Measurements from ENCODE around the gene TRAPPC14.
"Not testable (repeated sequence)": the region's sequence is repeated elsewhere in the genome, so short reads cannot be mapped to it uniquely, and the experiment has no call there.

The TRAPPC14 gene

DNA sequence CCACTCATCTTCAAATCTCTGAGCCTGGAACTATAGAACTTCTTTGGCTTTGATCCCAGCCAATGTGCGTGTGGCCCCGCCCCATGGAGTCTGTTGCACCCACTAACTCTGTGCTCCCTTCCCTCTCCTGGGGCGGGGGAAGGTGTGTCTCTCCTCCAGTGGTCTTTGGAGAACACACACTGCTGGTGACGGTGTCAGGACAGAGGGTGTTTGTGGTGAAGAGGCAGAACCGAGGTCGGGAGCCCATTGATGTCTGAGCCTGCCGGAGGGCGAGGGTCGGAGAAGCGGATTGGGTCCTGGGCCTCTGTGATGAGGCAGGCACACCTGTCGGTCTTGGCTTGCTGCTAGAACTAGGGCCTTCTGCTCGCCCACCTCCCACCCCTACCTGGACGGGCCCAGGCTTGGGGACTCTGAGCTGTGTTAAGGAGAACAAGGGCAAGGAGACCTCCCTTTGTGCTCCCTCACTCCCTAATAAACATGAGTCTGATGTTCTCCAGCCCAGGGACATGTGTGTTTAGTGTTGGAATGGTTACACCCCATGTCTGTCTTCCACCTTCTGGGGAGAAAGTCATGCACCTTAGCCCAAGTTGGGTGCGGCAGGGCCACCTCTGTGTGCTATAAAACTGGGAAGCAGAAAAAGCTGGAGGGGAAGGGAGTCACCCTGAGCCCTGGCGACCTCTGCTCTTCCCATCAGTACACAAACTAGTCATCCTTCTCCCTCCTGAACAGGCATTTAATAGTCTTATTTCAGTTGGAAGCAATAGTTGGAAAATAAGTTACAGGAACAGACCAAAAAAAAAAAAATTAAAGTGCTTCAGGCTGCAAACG, 4.6 kb downstream of the TRAPPC14 start:
- DNase-seq (ENCODE audit: low spot score) = peak; percentile 18

DNA sequence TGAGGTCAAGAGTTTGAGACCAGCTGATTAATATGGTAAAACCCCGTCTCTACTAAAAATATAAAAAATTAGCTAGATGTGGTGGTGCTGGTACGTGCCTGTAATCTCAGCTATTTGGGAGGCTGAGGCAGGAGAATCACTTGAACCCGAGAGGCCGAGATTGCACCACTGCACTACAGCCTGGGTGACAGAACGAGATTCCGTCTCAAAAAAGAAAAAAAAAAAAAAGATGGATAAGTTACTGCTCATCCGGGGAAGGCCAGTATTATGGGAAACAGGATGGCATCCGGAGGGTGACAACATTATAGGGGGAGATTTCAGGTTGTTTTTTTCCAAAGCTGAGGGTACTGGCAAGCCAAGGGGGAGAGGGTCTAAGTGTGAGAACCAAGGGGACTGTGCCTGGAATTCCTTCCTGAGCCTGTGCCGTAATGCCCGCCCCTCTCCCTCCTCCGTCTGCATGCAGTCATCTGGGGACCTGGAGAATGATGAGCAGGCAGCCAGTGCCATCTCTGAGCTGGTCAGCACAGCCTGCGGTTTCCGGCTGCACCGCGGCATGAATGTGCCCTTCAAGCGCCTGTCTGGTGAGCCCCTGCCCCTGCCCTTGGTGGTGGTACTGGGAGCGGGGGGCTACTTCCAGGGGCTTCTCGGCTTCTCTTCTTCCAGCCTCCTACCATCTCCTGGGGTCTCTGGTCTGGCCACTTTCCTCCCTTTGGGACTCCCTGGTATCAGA, 5.4 kb downstream of the TRAPPC14 start:
- DNase-seq (ENCODE audit: low spot score) = no peak

DNA sequence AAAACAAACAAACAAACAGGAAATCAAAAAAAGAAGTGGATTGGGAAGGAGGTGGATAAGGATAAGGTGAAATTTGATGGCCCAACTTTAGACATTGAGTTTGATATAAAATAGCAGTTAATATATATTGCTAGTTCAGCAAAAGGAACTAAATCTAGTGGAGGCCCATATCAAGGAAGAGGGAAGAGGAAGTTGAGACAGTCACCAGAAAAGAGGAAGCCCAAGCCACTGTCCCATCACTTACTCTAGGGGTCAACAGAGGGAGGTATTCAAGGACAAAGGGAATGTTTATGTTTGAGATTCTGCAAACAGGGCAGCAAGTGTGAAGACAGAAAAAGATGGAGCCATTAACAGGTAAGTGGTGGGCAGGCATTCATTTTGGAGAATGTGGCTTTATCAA, 6.1 kb downstream of the TRAPPC14 start:
- DNase-seq (ENCODE audit: low spot score) = no peak

DNA sequence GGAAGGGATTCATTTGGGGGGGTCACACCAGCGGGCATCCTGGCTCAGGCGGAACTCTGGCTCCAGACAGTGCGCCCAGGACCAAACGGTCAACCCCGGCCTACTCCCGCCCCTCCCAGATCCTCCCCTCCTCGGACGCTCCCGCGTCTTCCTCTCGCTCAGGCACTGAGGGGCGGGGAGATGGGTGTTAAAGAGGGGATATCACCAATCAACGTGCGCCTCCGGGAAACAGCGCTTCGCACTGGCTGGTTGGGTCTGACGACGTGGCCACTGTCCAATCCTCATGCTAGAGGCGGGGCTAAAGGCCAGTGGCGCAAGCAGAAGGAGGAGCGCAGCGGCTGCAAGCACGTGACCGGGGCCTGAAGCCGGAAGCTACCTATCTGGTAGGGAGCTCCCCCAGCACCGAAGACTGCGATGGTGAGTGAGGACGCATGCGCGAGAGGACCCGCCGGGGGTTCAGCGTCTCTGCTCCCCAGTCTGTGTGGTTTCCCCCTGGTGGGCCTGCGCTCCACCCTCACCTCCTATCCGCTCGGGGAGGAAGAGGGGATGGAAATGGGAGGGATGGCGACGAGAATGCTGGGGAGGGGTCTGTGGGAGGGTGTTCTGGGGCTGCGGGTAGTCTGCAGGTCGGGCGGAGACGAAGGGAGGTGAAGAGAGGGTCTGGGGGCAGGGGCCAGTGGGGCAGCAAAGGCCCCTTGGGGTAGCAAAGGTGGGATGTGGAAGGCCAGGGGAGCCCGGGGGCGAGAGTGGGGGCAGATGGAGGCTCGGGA, 9.8 kb downstream of the TRAPPC14 start, which contains the start of gene LAMTOR4:
Gene LAMTOR4, plus strand, starts transcription at position 360 of the 770 bp plus-strand sequence. Its CDS starts 55 bp downstream, at position 415.
- peak; percentile 97 for DNase-seq (ENCODE audit: low spot score)

DNA sequence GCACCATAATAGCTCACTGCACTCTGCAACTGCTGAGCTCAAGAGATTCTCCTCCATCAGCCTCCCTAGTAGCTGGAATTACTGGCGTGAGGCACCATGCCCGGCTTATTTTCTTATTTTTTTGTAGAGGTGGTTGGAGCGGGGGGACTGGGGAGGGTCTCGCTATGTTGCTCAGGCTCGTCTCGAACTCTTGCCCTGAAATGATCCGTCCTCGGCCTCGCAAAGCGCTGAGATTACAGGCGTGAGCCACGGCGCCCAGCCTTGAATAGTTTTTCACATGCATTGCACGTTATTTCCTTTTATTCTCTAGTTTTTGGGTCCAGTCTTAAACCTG, 10.3 kb downstream of the TRAPPC14 start:
- no peak for DNase-seq (ENCODE audit: low spot score)

DNA sequence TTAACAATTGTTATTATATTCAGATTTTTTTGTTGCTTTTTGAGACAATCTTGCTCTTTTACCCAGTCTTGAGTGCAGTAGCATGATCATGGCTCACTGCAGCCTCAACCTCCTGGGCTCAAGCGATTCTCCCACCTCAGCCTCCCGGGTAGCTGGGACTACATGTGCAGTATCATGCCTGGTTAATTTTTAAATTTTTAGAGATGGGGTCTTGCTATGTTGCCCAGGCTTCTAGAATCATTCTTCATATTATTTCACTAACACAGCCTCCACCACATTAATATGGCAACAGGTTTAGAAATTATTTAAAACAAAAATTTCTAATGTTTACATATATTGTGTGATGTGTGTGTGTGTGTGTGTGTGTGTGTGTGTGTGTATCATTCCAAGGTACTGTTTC, 11.2 kb downstream of the TRAPPC14 start:
- DNase-seq (ENCODE audit: low spot score) = no peak

DNA sequence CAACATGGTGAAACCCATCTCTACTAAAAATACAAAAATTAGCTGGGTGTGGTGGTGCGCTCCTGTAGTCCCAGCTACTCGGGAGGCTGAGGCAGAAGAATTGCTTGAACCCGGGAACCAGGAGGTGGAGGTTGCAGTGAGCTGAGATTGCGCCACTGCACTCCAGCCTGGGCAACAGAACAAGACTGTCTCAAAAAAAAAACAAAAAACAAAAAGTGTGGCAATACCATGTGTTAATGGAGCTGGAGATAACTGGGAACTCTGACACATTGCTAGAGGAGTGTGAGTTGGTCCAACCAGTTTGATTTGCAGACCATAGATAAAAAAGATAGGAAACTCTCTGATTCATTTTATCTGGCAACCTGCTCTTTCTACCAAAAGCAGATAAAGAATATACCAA, 12.2 kb downstream of the TRAPPC14 start:
- DNase-seq (ENCODE audit: low spot score) = not testable (repeated sequence)

DNA sequence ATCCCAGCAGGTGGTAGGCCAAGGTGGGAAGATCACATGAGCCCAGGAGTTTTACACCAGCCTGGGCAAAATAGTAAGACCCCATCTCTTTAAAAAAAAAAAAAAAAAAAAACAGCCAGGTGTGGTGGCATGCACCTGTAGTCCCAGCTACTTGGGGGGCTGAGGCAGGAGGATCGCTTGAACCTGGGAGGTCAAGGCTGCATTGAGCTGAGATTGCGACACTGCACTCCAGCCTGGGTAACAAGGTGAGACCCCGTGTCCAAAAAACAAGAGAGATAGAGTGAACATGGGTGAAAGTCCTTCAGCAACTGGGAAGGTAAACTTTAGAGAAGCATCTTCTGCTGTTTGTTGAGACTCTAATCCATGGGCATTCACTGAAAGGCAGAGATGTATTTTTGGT, 16.1 kb downstream of the TRAPPC14 start:
- no peak for DNase-seq (ENCODE audit: low spot score)

DNA sequence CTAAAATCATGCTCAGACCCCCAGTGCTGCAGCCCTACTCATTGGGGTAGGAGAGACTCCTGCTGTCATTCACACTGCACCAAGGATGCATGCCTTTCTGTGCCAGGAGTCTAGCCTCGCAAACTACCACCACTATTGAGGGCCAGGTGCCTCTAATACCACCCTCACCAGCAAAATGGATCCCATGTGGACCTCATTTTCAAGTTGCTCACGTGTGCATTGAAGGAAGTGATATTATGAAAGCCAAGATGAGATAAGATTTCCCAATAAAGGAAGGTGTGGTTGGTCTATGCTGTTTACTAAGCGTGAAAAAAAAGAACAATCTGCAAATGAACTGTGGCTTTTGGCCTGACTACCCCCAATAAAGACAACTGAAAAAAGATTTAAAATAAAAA, 17.0 kb downstream of the TRAPPC14 start:
- DNase-seq (ENCODE audit: low spot score) = no peak

DNA sequence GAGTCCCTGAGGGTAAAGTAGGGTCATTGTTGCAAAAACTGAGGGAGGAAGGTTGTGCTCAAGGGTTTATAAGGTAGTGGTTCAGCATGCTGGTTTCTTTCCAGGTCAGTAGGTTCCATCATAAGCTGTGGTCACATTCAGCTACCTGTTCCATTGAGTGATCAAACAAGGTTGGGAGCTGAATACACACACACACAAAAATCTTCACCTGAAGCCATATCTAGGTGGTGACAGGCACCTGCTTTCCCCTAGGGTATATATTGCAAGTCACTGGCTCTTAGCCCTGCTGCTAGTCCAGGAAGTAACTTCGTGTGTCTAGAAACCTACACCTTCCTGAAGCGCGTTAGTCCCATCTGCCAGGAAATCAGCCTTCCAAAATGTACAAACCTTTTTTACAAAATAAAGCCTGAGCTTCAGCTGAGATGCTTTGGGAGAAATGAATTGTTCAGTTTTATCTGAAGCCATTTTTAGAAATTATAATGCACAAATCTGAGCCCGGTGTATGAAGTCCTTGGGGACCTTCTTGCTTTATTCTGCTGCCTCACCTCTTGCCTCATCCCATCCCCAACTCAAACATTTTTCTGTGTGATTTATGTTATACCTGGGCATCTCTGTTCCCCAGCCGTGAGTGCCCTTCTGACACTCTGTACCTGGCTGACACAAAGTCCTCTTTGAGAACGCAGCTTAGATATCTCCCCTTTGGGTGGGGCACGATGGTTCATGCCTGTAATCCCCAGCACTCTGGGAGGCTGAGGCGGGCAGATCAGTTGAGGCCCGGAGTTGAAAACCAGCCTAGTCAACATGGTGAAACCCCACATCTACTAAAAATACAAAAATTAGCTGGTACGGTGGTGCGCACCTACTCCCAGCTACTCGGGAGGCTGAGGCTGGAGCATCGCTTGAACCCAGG, 20.4 kb downstream of the TRAPPC14 start:
- DNase-seq (ENCODE audit: low spot score) = no peak

DNA sequence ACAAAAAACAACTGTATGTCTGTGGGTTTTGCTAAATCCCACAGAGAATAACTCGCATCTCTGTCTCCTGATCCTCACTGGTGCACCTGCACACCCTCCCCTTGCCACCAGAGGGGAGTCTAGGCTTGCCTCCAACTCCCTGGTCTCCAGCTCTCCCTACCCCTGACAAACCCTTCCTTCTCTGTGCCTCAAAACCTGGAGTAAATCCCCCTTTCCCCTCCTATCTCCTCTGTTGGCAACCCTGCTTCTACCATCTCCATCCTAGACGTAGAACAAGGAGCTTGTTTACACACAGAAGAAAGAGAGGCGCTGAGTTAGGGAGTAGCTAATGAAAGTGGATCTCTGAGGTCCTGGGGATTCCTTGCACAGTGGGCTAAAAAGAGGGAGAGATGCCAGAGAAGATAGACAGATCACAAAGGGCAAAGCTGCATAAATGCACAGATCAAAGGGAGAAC, 25.8 kb downstream of the TRAPPC14 start:
- peak; percentile 86 for DNase-seq (ENCODE audit: low spot score)

DNA sequence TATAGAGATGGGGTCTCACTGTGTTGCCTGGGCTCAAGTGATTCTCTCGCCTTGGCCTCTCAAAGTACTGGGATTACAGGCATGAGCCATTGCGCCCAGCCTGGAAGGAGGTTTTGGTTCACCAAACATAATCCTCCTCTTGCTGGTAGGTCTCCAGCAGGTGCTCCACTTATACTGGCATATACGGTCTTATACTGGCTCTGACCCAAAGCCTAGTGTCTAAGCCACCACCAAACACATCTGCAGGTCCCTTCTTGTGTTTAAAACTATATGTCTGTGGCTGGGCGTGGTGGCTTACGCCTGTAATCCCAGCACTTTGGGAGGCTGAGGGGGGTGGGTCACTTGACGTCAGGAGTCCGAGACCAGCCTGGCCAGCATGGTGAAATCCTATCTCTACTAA, 26.4 kb downstream of the TRAPPC14 start:
- no peak for DNase-seq (ENCODE audit: low spot score)

DNA sequence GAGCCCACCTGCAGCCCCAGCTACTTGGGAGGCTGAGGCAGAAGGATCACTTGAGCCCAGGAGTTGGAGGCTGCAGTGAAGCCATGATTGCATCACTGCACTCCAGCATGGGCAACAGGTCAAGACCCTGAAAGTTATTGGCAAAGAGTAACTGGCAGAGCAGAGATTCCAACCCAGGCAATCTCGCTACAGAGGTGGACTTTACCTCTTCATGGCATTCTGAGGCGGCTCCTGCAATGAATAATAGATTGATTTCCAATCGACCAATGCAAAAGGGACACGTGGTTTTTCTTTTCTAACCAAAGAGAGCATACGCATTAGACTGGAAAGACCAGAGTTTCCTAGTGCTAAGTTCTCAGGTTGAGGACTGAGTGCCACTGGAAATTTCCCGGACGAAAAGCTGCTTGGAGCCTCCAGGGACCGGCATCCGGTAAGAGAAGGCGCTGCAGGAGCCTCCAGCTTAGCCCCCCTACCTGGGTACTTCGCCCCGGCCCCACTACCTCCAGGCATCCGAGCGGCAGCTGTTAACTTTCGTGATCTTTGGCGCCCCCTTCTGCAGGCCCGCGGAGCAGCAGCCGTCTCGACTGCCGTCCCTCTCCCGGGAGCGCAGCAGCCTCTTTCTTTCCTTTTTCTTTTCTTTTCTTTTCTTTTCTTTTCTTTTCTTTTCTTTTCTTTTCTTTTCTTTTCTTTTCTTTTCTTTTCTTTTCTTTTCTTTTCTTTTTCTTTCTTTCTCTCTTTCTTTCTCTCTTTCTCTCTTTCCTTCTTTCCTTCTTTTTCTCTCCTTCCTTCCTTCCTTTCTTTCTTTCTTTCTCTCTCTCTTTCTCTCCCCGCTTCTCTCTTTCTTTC, 27.7 kb downstream of the TRAPPC14 start:
- peak; percentile 87 for DNase-seq (ENCODE audit: low spot score)

DNA sequence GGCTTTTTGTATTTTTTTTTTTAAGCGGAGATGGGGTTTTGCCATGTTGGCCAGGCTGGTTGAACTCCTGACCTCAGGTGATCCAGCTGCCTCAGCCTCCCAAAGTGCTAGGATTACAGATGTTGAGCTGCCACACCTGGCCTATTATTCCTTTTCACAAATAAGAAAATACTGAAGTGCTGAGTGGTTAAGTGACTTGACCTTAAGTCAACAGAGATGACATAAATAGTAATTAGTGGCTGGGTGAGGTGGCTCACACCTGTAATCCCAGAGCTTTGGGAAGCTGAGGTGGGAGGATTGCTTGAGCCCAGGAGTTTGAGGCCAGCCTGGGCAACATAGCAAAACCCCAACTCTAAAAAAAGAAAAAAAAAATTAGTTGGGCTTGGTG, 28.3 kb downstream of the TRAPPC14 start:
- not testable (repeated sequence) for DNase-seq (ENCODE audit: low spot score)

DNA sequence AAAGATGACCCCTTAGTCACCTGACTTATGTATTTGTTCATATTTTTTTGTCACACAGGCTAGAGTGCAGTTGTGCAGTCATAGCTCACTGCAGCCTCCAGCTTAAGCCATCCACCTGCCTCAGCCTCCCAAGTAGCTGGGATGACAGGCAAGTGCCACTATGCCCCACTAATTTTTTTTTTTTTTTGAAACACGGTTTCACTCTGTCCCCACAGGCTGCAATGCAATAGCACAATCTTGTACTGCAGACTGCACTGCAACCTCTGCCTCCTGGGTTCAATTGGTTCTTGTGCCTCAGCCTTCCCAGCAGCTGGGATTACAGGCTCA, 29.9 kb downstream of the TRAPPC14 start:
- no peak for DNase-seq (ENCODE audit: low spot score)

DNA sequence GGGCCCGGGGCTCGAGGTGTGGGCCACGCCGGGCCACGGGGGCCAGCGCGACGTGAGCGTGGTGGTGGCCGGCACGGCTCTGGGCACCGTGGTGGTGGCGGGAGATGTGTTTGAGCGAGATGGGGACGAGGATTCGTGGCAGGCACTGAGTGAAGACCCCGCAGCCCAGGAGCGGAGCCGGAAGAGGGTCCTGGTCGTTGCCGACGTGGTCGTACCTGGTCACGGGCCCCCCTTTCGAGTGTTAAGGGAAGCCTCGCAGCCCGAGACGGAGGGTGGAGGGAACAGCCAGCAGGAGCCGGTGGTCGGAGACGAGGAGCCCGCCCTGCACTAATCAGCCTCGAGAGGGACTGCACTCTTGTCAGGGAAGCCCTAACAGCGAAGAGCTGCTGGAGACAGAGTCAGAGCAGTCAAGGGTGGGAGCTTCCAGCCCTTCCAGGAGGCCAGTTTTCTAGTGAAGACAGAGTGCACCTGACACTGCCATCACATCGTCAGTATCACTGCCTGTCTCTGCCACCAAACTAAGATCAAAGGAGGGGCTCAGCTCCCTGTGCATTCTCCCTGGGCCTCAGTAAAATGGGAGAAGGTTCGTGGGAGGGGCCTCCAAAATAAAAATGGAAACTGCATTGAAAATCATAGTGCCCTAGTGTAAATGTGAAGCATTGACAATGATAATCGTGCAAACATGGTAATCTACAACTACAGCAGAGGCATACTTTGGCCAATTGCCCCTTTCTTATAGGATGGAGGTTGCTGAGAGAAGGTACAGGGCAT, 30.5 kb downstream of the TRAPPC14 start:
- no peak for DNase-seq (ENCODE audit: low spot score)

DNA sequence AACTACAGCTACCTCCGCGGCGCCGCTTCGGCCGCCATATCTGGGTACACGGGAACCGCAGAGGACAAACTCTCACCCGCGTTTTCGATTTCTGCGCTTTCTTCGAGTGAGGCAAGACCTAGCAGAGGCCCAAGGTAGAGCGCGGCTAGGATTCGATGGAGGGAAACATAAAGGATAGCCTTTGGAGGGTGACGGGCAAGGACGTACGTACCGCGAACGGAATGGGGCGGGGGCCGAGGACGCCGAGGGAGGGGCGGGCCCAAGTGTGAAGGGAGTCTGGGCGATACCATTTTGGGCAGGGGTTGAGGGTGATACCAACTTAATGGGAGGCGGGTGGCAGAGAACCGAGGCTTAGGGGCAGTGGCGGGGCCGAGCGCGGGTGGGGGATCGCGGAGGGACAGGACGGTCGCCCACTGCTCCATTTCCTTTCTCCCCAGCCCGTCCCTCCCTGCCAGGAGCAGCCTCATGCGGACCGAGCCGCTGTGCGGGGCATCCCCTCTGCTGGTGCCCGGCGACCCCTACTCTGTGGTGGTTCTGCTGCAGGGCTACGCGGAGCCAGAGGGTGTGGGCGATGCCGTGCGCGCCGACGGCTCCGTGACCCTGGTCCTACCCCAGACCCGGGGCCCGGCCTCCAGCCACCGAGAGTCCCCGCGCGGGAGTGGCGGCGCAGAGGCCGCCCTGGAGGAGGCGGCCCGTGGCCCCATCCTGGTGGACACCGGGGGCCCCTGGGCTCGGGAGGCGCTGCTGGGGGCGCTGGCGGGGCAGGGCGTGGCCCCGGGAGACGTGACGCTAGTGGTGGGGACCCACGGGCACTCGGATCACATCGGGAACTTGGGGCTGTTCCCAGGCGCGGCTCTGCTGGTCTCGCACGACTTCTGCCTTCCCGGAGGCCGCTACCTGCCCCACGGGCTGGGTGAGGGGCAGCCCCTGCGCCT, 31.3 kb downstream of the TRAPPC14 start, which contains the start of gene MBLAC1:
Gene MBLAC1, plus strand, starts transcription at position 37 of the 935 bp plus-strand sequence. Its CDS starts 429 bp downstream, at position 466.
- DNase-seq (ENCODE audit: low spot score) = peak; percentile 93

DNA sequence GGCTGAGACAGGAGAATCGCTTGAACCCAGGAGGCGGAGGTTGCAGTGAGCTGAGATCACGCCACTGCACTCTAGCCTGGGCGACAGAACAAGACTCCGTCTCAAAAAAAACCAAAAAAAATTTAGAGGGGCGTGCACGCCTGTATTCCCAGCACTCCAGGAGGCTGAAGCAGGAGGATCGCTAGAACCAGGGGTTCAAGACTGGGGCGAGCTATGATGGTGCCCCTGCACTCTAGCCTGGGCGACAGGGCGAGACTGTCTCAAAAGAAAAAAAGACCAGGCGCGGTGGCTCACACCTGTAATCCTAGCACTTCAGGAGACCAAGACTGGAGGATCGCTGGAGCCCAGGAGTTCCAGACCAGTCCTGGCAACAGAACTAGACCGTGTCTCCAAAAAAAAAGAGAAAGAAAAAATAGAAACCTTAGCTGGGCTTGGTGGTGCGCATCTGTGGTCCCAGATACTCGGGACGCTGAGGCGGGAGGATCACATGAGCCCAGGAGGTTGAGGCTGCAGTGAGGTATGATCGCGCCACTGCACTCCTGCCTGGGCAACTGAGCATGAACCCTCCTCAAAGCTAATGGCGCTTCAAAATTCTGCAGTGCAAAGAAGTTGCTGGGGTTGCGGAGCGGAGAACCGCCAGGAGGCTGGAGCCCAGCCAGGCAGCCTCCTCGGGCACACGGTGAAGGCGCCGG, 32.1 kb downstream of the TRAPPC14 start:
- no peak for DNase-seq (ENCODE audit: low spot score)

Data from D341Med (cell line).